Measurements from ENCODE around the gene ATG16L1. TPM values are rescaled to one million over a fixed set of nuclear protein-coding genes. Genes with fewer than 3 reads are reported as not detected.

The ATG16L1 gene
- total and polyA plus RNA-seq, 2 donors (not counting 3 experiments of a cell fraction or from before 2014, with no cell fraction given) = 18.1 to 29.8 TPM

DNA sequence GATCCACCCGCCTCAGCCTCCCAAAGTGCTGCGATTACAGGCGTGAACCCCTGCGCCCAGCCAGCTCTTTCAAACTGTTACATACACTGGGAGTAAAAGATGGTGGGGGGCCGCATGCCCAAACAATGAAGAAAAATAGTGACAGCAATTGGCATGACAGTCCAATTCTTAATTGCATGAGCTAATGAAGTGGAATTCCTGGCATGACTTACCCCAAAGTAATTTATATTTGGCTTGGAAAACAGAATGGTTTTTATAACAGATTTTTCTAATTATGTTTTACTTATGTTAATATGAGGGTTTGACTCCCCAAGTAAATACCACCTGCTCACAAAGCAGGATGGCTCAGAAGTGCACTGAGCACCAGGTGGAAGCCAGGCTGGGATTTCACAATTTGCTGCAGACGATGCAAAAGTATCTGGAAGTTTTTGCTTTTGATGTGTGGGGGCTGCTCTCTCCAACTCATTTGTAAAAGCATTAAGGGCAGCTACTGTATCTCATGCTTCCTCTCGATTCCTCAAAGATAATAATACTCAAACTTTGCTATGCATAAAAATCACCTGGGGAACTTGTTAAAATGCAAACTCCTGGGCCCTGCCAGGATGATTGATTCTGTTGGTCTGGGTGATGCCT lies 24.0 kb upstream of the ATG16L1 start:
- dilution Hi-C loops (cut with MboI; ENCODE audit: extremely low pct_ligation_motif_present, low sequenced_read_pairs) (no loop called here), intact Hi-C loops (cut with micrococcal nuclease) (no loop called here)
- no peaks in the 10 kb centered on the region for H3K36me3 ChIP-seq (ENCODE audit: control insufficient read depth in 2 of 2, extremely low read depth in 1 of 2, insufficient read depth in 2 of 2, low read length in 2 of 2)
- POLR2A ChIA-PET = no interaction called here
- no peaks in the 10 kb centered on the region for H3K4me1 ChIP-seq (ENCODE audit: control insufficient read depth, extremely low read depth, insufficient read depth, low read length)
- H3K9me3 ChIP-seq (replicated peaks; ENCODE audit: control insufficient read depth, insufficient read depth, low read length) = no peaks in the 10 kb centered on the region
- H4K20me1 ChIP-seq (replicated peaks; ENCODE audit: control insufficient read depth, extremely low read depth, insufficient read depth, low read length) = no peaks in the 10 kb centered on the region
- H3K27ac ChIP-seq (ENCODE audit: insufficient read depth, low read depth, low read length) = no peak overlapping the region
- no peaks in the 10 kb centered on the region for H3K9me1 ChIP-seq (replicated peaks; ENCODE audit: control insufficient read depth, extremely low read depth, insufficient read depth, low read length)
- H2AFZ ChIP-seq (ENCODE audit: low read depth, low read length) = no peak overlapping the region
- H3K79me2 ChIP-seq (ENCODE audit: control insufficient read depth, insufficient read depth, low read length) = no peaks in the 10 kb centered on the region
- DNase-seq (ENCODE audit: low read depth, low spot score) (no peak), FAIRE-seq (no peak)
- TF ChIP-seq FOS (IDR thresholded peaks at IDR 0.05; ENCODE audit: borderline replicate concordance, insufficient read depth, low read length) = no peak
- no peak for TF ChIP-seq POLR2AphosphoS5 (IDR thresholded peaks at IDR 0.05; ENCODE audit: insufficient read depth, low read depth, low read length)
- TF ChIP-seq POLR2A (IDR thresholded peaks at IDR 0.05; ENCODE audit: low read depth, low read length) = no peak
- TF ChIP-seq EZH2 (IDR thresholded peaks at IDR 0.05; ENCODE audit: borderline replicate concordance, low read depth, low read length, severe bottlenecking) = no peak
- no peak for TF ChIP-seq GATA2 (IDR thresholded peaks at IDR 0.05; ENCODE audit: insufficient read depth, insufficient read length, low read depth, low read length)
- TF ChIP-seq, protein P1, sequence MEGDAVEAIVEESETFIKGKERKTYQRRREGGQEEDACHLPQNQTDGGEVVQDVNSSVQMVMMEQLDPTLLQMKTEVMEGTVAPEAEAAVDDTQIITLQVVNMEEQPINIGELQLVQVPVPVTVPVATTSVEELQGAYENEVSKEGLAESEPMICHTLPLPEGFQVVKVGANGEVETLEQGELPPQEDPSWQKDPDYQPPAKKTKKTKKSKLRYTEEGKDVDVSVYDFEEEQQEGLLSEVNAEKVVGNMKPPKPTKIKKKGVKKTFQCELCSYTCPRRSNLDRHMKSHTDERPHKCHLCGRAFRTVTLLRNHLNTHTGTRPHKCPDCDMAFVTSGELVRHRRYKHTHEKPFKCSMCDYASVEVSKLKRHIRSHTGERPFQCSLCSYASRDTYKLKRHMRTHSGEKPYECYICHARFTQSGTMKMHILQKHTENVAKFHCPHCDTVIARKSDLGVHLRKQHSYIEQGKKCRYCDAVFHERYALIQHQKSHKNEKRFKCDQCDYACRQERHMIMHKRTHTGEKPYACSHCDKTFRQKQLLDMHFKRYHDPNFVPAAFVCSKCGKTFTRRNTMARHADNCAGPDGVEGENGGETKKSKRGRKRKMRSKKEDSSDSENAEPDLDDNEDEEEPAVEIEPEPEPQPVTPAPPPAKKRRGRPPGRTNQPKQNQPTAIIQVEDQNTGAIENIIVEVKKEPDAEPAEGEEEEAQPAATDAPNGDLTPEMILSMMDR (IDR thresholded peaks at IDR 0.05; ENCODE audit: extremely low read depth in 1 of 2, insufficient read depth in 1 of 2, low read depth in 1 of 2, low read length in 2 of 2) = no peak
- TF ChIP-seq, protein P2, sequence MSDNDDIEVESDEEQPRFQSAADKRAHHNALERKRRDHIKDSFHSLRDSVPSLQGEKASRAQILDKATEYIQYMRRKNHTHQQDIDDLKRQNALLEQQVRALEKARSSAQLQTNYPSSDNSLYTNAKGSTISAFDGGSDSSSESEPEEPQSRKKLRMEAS (IDR thresholded peaks at IDR 0.05; ENCODE audit: insufficient read depth, insufficient read length) = no peak
- TF ChIP-seq MYC (IDR thresholded peaks at IDR 0.05; ENCODE audit: low read depth, low read length) = no peak
- TF ChIP-seq JUN (IDR thresholded peaks at IDR 0.05; ENCODE audit: borderline replicate concordance, insufficient read depth, insufficient read length, low read depth) = no peak
- H3K4me3 ChIP-seq (replicated peaks in 1 of 3; ENCODE audit: insufficient read depth in 1 of 3, low read depth in 1 of 3, low read length in 3 of 3) = no peak overlapping the region
- no peak overlapping the region for H3K9ac ChIP-seq (replicated peaks; ENCODE audit: extremely low read depth, insufficient read depth, low read length)
- CTCF ChIA-PET = no interaction called here
- H3K27me3 ChIP-seq (ENCODE audit: control insufficient read depth in 2 of 2, insufficient read depth in 2 of 2, low read length in 2 of 2) = peaks cover 0 to 7% of the 10 kb centered on the region in 2 experiments
- no TSS peak for BruUV-seq (replicated peaks)
- no peak overlapping the region for H3K4me2 ChIP-seq (ENCODE audit: insufficient read depth, low read length)
